ENCODE data around the gene CTAG2. TPM values are rescaled to one million over a fixed set of nuclear protein-coding genes. Genes with fewer than 3 reads are reported as not detected.
"Not testable (repeated sequence)": the region's sequence is repeated elsewhere in the genome, so short reads cannot be mapped to it uniquely, and the experiment has no call there.

The CTAG2 gene
- total RNA-seq, 1 donor from 2014 or later: not detected

- not testable (repeated sequence) for H3K79me2 ChIP-seq (ENCODE audit: insufficient read depth, low read length); H3K4me3 ChIP-seq (ENCODE audit: insufficient read depth, low read depth, low read length); FAIRE-seq; DNase-seq (ENCODE audit: low read depth); H3K27ac ChIP-seq (ENCODE audit: low read depth, low read length); H3K9me3 ChIP-seq (ENCODE audit: insufficient read depth, low read depth, low read length); H3K9me3 Mint-ChIP-seq (ENCODE audit: unreplicated experiment); H3K27me3 Mint-ChIP-seq (ENCODE audit: low read depth, unreplicated experiment); H2AFZ ChIP-seq (ENCODE audit: low read depth, low read length); H4K20me1 ChIP-seq (ENCODE audit: insufficient read depth, low read length); H3K4me3 Mint-ChIP-seq (ENCODE audit: unreplicated experiment); H3K4me1 ChIP-seq (ENCODE audit: insufficient read depth, low read length); H3K27ac Mint-ChIP-seq (ENCODE audit: unreplicated experiment); H3K36me3 ChIP-seq (ENCODE audit: insufficient read depth, low read length); H3K27me3 ChIP-seq (ENCODE audit: insufficient read depth, low read length); H3K4me1 Mint-ChIP-seq (ENCODE audit: low read depth, unreplicated experiment); H3K36me3 Mint-ChIP-seq (ENCODE audit: low read depth, unreplicated experiment); H3K9ac ChIP-seq (ENCODE audit: low read length); H3K4me2 ChIP-seq (ENCODE audit: low read length)
Observed at GRCh38 chrX:154619182-154619581, 34.2 kb downstream of the CTAG2 start, which contains the start of gene CTAG1B. CTAG1B (minus strand) TSS chrX:154619282; CDS start chrX:154619218, 64 bp downstream.

- not testable (repeated sequence) for H3K9ac ChIP-seq (ENCODE audit: low read length); H3K4me1 Mint-ChIP-seq (ENCODE audit: low read depth, unreplicated experiment); H3K79me2 ChIP-seq (ENCODE audit: insufficient read depth, low read length); H3K4me2 ChIP-seq (ENCODE audit: low read length); FAIRE-seq; H3K4me3 ChIP-seq (ENCODE audit: insufficient read depth, low read depth, low read length); H3K36me3 ChIP-seq (ENCODE audit: insufficient read depth, low read length); H3K36me3 Mint-ChIP-seq (ENCODE audit: low read depth, unreplicated experiment); H3K27me3 Mint-ChIP-seq (ENCODE audit: low read depth, unreplicated experiment); H3K27ac ChIP-seq (ENCODE audit: low read depth, low read length); H2AFZ ChIP-seq (ENCODE audit: low read depth, low read length); H4K20me1 ChIP-seq (ENCODE audit: insufficient read depth, low read length); H3K9me3 ChIP-seq (ENCODE audit: insufficient read depth, low read depth, low read length); H3K9me3 Mint-ChIP-seq (ENCODE audit: unreplicated experiment); H3K27ac Mint-ChIP-seq (ENCODE audit: unreplicated experiment); H3K27me3 ChIP-seq (ENCODE audit: insufficient read depth, low read length); H3K4me3 Mint-ChIP-seq (ENCODE audit: unreplicated experiment); H3K4me1 ChIP-seq (ENCODE audit: insufficient read depth, low read length); DNase-seq (ENCODE audit: low read depth)
Observed at GRCh38 chrX:154613586-154613985, 39.8 kb downstream of the CTAG2 start.

- not testable (repeated sequence) for H3K36me3 ChIP-seq (ENCODE audit: insufficient read depth, low read length); H3K4me2 ChIP-seq (ENCODE audit: low read length); H3K4me1 Mint-ChIP-seq (ENCODE audit: low read depth, unreplicated experiment); DNase-seq (ENCODE audit: low read depth); H3K27ac Mint-ChIP-seq (ENCODE audit: unreplicated experiment); H3K27ac ChIP-seq (ENCODE audit: low read depth, low read length); H3K9me3 ChIP-seq (ENCODE audit: insufficient read depth, low read depth, low read length); H3K27me3 ChIP-seq (ENCODE audit: insufficient read depth, low read length); H3K4me3 ChIP-seq (ENCODE audit: insufficient read depth, low read depth, low read length); FAIRE-seq; H3K36me3 Mint-ChIP-seq (ENCODE audit: low read depth, unreplicated experiment); H3K4me3 Mint-ChIP-seq (ENCODE audit: unreplicated experiment); H2AFZ ChIP-seq (ENCODE audit: low read depth, low read length); H3K79me2 ChIP-seq (ENCODE audit: insufficient read depth, low read length); H4K20me1 ChIP-seq (ENCODE audit: insufficient read depth, low read length); H3K9me3 Mint-ChIP-seq (ENCODE audit: unreplicated experiment); H3K9ac ChIP-seq (ENCODE audit: low read length); H3K4me1 ChIP-seq (ENCODE audit: insufficient read depth, low read length); H3K27me3 Mint-ChIP-seq (ENCODE audit: low read depth, unreplicated experiment)
Observed at GRCh38 chrX:154611146-154611545, 42.2 kb downstream of the CTAG2 start.

- not testable (repeated sequence) for FAIRE-seq; DNase-seq (ENCODE audit: low read depth); H3K9me3 Mint-ChIP-seq (ENCODE audit: unreplicated experiment)
Observed at GRCh38 chrX:154608823-154609222, 44.6 kb downstream of the CTAG2 start.

GRCh38 chrX:154607976-154608375, 45.4 kb downstream of the CTAG2 start:
- H3K4me1 ChIP-seq (ENCODE audit: insufficient read depth, low read length); H2AFZ ChIP-seq (ENCODE audit: low read depth, low read length); H3K79me2 ChIP-seq (ENCODE audit: insufficient read depth, low read length); H3K27me3 ChIP-seq (ENCODE audit: insufficient read depth, low read length); H3K4me3 ChIP-seq (ENCODE audit: insufficient read depth, low read depth, low read length); H3K9me3 ChIP-seq (ENCODE audit: insufficient read depth, low read depth, low read length); H4K20me1 ChIP-seq (ENCODE audit: insufficient read depth, low read length); H3K27ac Mint-ChIP-seq (ENCODE audit: unreplicated experiment); H3K27ac ChIP-seq (ENCODE audit: low read depth, low read length); H3K4me1 Mint-ChIP-seq (ENCODE audit: low read depth, unreplicated experiment); H3K36me3 Mint-ChIP-seq (ENCODE audit: low read depth, unreplicated experiment); H3K4me2 ChIP-seq (ENCODE audit: low read length); H3K36me3 ChIP-seq (ENCODE audit: insufficient read depth, low read length); FAIRE-seq; H3K9ac ChIP-seq (ENCODE audit: low read length); H3K27me3 Mint-ChIP-seq (ENCODE audit: low read depth, unreplicated experiment); H3K9me3 Mint-ChIP-seq (ENCODE audit: unreplicated experiment); DNase-seq (ENCODE audit: low read depth); H3K4me3 Mint-ChIP-seq (ENCODE audit: unreplicated experiment): not testable (repeated sequence)

More at GRCh38 chrX:154608823-154609222, 44.6 kb downstream of the CTAG2 start:
- not testable (repeated sequence) for H3K4me3 ChIP-seq (ENCODE audit: insufficient read depth, low read depth, low read length); H2AFZ ChIP-seq (ENCODE audit: low read depth, low read length); H3K79me2 ChIP-seq (ENCODE audit: insufficient read depth, low read length); H3K4me2 ChIP-seq (ENCODE audit: low read length); H3K4me1 ChIP-seq (ENCODE audit: insufficient read depth, low read length); H3K9ac ChIP-seq (ENCODE audit: low read length); H3K27me3 ChIP-seq (ENCODE audit: insufficient read depth, low read length); H3K27me3 Mint-ChIP-seq (ENCODE audit: low read depth, unreplicated experiment); H3K4me3 Mint-ChIP-seq (ENCODE audit: unreplicated experiment); H4K20me1 ChIP-seq (ENCODE audit: insufficient read depth, low read length); H3K27ac ChIP-seq (ENCODE audit: low read depth, low read length); H3K9me3 ChIP-seq (ENCODE audit: insufficient read depth, low read depth, low read length); H3K36me3 ChIP-seq (ENCODE audit: insufficient read depth, low read length); H3K36me3 Mint-ChIP-seq (ENCODE audit: low read depth, unreplicated experiment); H3K27ac Mint-ChIP-seq (ENCODE audit: unreplicated experiment); H3K4me1 Mint-ChIP-seq (ENCODE audit: low read depth, unreplicated experiment)
